WTC11 (cell line): ENCODE measurements around the gene GPR3. TPM values are rescaled to one million over a fixed set of nuclear protein-coding genes. Genes with fewer than 3 reads are reported as not detected.
A peak's percentile ranks its signal among the peaks of the same experiment; 100 is the strongest.

Source experiments
- ATAC-seq: fragments of 200-7000 bp; cut with Tn5 transposase; 2 replicates; pipeline ENCODE4 v1.10.0; 2021; ENCODE audit warnings: mild to moderate bottlenecking, moderate library complexity
- CTCF ChIA-PET: fragments of 300-600 bp; sonication (Branson Sonifier 250); formaldehyde crosslinking; loops from one replicate; lab custom pipeline; 2021; ENCODE audit warnings: antibody characterized with exemption; lab: Charles Lee
- POLR2A ChIA-PET: fragments of 350-600 bp; sonication (Branson Sonifier 250); formaldehyde crosslinking; loops from one replicate; lab custom pipeline; 2021; ENCODE audit warnings: antibody characterized with exemption; lab: Charles Lee
- DNase-seq: peaks from one replicate; pipeline ENCODE4 v3.0.0; 2021; ENCODE audit warnings: low spot score
- H3K27ac Mint-ChIP-seq: 2 replicates; pipeline ENCODE4 v1.8.0; 2021; ENCODE audit warnings: mixed read lengths
- H3K27me3 Mint-ChIP-seq: 2 replicates; pipeline ENCODE4 v1.8.0; 2021; ENCODE audit warnings: low read depth, mild to moderate bottlenecking, moderate library complexity, mixed read lengths
- H3K36me3 Mint-ChIP-seq: 2 replicates; pipeline ENCODE4 v1.8.0; 2021; ENCODE audit warnings: mixed read lengths
- H3K4me1 Mint-ChIP-seq: 2 replicates; pipeline ENCODE4 v1.8.0; 2022; ENCODE audit warnings: mixed read lengths
- H3K4me3 Mint-ChIP-seq: 2 replicates; pipeline ENCODE4 v1.8.0; 2021; ENCODE audit warnings: mild to moderate bottlenecking, moderate library complexity, mixed read lengths
- H3K9me3 Mint-ChIP-seq: 2 replicates; pipeline ENCODE4 v1.8.0; 2021; ENCODE audit warnings: mixed read lengths
- CREB1 ChIP-seq: sonication (generic); formaldehyde crosslinking; IDR thresholded peaks from 2 replicates; pipeline ENCODE4 v1.8.0; 2023; ENCODE audit warnings: mild to moderate bottlenecking, missing genetic modification reagents
- CREM ChIP-seq: sonication (generic); formaldehyde crosslinking; IDR thresholded peaks from 2 replicates; pipeline ENCODE4 v1.8.1; 2022; ENCODE audit warnings: mild to moderate bottlenecking, missing genetic modification reagents, moderate library complexity
- E2F5 ChIP-seq: sonication (generic); formaldehyde crosslinking; IDR thresholded peaks from 2 replicates; pipeline ENCODE4 v1.8.1; 2022; ENCODE audit warnings: mild to moderate bottlenecking, moderate library complexity, missing genetic modification reagents
- ELF4 ChIP-seq: sonication (generic); formaldehyde crosslinking; IDR thresholded peaks from 2 replicates; pipeline ENCODE4 v1.8.1; 2022; ENCODE audit warnings: low read depth, mild to moderate bottlenecking, moderate library complexity, missing genetic modification reagents
- GTF2I ChIP-seq: fragments of 250-450 bp; sonication (Bioruptor Pico); conservative IDR thresholded peaks from 2 replicates; pipeline ENCODE4 v1.4.0; 2021; ENCODE audit warnings: mild to moderate bottlenecking
- IRF1 ChIP-seq: sonication (generic); formaldehyde crosslinking; IDR thresholded peaks from 2 replicates; pipeline ENCODE4 v1.8.0; 2023; ENCODE audit warnings: missing genetic modification reagents
- MXD4 ChIP-seq: fragments of 250-450 bp; sonication (Bioruptor Pico); IDR thresholded peaks from 2 replicates; pipeline ENCODE4 v1.8.0; 2021; ENCODE audit warnings: mild to moderate bottlenecking, moderate library complexity, borderline replicate concordance
- NFE2L1 ChIP-seq: sonication (generic); formaldehyde crosslinking; IDR thresholded peaks from 2 replicates; pipeline ENCODE4 v1.8.1; 2023; ENCODE audit warnings: missing genetic modification reagents
- PRRX2 ChIP-seq: fragments of 250-450 bp; sonication (Bioruptor Pico); IDR thresholded peaks from 2 replicates; pipeline ENCODE4 v1.8.0; 2021; ENCODE audit warnings: mild to moderate bottlenecking
- RELA ChIP-seq: sonication (generic); formaldehyde crosslinking; IDR thresholded peaks from 2 replicates; pipeline ENCODE4 v1.8.1; 2022; ENCODE audit warnings: missing genetic modification reagents, mild to moderate bottlenecking, borderline replicate concordance
- SP1 ChIP-seq: sonication (generic); formaldehyde crosslinking; conservative IDR thresholded peaks from 2 replicates; pipeline ENCODE4 v1.8.1; 2022; ENCODE audit warnings: missing genetic modification reagents
- STAT6 ChIP-seq: sonication (generic); formaldehyde crosslinking; conservative IDR thresholded peaks from 2 replicates; pipeline ENCODE4 v1.8.1; 2023; ENCODE audit warnings: mild to moderate bottlenecking, low read depth, missing genetic modification reagents, moderate library complexity
- TCF7 ChIP-seq: sonication (generic); formaldehyde crosslinking; IDR thresholded peaks from 2 replicates; pipeline ENCODE4 v1.8.0; 2022; ENCODE audit warnings: mild to moderate bottlenecking, low read depth, missing genetic modification reagents, moderate library complexity
- TEAD4 ChIP-seq: sonication (generic); formaldehyde crosslinking; IDR thresholded peaks from 2 replicates; pipeline ENCODE4 v1.8.0; 2022; ENCODE audit warnings: mild to moderate bottlenecking, missing genetic modification reagents
- USF2 ChIP-seq: sonication (generic); formaldehyde crosslinking; IDR thresholded peaks from 2 replicates; pipeline ENCODE4 v1.8.1; 2023; ENCODE audit warnings: mild to moderate bottlenecking, missing genetic modification reagents, moderate library complexity
- ZBTB43 ChIP-seq: sonication (generic); formaldehyde crosslinking; IDR thresholded peaks from 2 replicates; pipeline ENCODE4 v1.8.1; 2023; ENCODE audit warnings: mild to moderate bottlenecking, missing genetic modification reagents
- ZNF219 ChIP-seq: sonication (generic); formaldehyde crosslinking; IDR thresholded peaks from 2 replicates; pipeline ENCODE4 v1.8.0; 2023; ENCODE audit warnings: missing genetic modification reagents, mild to moderate bottlenecking, borderline replicate concordance
- ZNF263 ChIP-seq: sonication (generic); formaldehyde crosslinking; IDR thresholded peaks from 2 replicates; pipeline ENCODE4 v1.8.1; 2022; ENCODE audit warnings: low read depth, mild to moderate bottlenecking, moderate library complexity, missing genetic modification reagents
- ZNF281 ChIP-seq: sonication (generic); formaldehyde crosslinking; IDR thresholded peaks from 2 replicates; pipeline ENCODE4 v1.8.0; 2023; ENCODE audit warnings: mild to moderate bottlenecking, missing genetic modification reagents
- ZNF396 ChIP-seq: fragments of 250-450 bp; sonication (Bioruptor Pico); IDR thresholded peaks from 2 replicates; pipeline ENCODE4 v1.8.0; 2021; ENCODE audit warnings: mild to moderate bottlenecking, moderate library complexity, borderline replicate concordance
- ZNF416 ChIP-seq: fragments of 250-450 bp; sonication (Bioruptor Pico); IDR thresholded peaks from 2 replicates; pipeline ENCODE4 v1.9.0; 2021; ENCODE audit warnings: mild to moderate bottlenecking, inconsistent platforms
- ZNF425 ChIP-seq: fragments of 250-450 bp; sonication (Bioruptor Pico); conservative IDR thresholded peaks from 2 replicates; pipeline ENCODE4 v1.9.0; 2021; ENCODE audit warnings: mild to moderate bottlenecking
- ZSCAN18 ChIP-seq: fragments of 250-450 bp; sonication (Bioruptor Pico); IDR thresholded peaks from 2 replicates; pipeline ENCODE4 v2.1.2; 2022; ENCODE audit warnings: mild to moderate bottlenecking, moderate library complexity
- total RNA-seq: library from RNA; stranded (reverse); gene quantifications from 3 replicates; pipeline ENCODE4 v1.2.3, GENCODE V29; 2021

Gene GPR3
- total RNA-seq, 1 experiment from 2014 or later, result 12.4 TPM

GRCh38 chr1:27349784-27350662 lies 42.4 kb upstream of the GPR3 start:
- H3K9me3 Mint-ChIP-seq, result no peaks in the 10 kb centered on the region
- peaks cover 18% of the 10 kb centered on the region for H3K4me1 Mint-ChIP-seq
- peak overlapping the region; percentile 75 for H3K4me3 Mint-ChIP-seq
- ChIA-PET CTCF (interaction anchor here (0.6 to 11.0 kb wide), 25 partner anchors 8 to 322 kb away, joined by 3 to 258 read pairs (median 5); partner anchors contain the start of genes CD164L2, IFI6, MAP3K6 and SYTL1), POLR2A (interaction anchor here (0.5 to 3.1 kb wide), 9 partner anchors 8 to 1198 kb away, joined by 3 to 29 read pairs (median 4); partner anchors contain the start of genes MAP3K6 and SYTL1)
- H3K27me3 Mint-ChIP-seq, result peaks cover 12% of the 10 kb centered on the region
- ATAC-seq (peak; percentile 41), DNase-seq (peak; percentile 80)
- peaks cover 9% of the 10 kb centered on the region; the same call in 1 of the 2 replicates for H3K36me3 Mint-ChIP-seq
- no peak overlapping the region for H3K27ac Mint-ChIP-seq
- TF ChIP-seq CREM (CRISPR knock-in tag) (peak; percentile 62; the same call in 1 of the 2 replicates), ZBTB43 (CRISPR knock-in tag) (peak; percentile 94), TCF7 (peak; percentile 84), PRRX2 (peak; percentile 82; the same call in 1 of the 2 replicates), ZNF281 (peak; percentile 39), ZNF396 (no peak), TEAD4 (no peak), ZNF416 (CRISPR knock-in tag) (no peak), ZNF425 (CRISPR knock-in tag) (no peak), USF2 (peak; percentile 88), ZNF219 (CRISPR knock-in tag) (peak; percentile 76; the same call in 1 of the 2 replicates), MXD4 (CRISPR knock-in tag) (no peak), ZNF263 (peak; percentile 75), GTF2I (CRISPR knock-in tag) (no peak), SP1 (CRISPR knock-in tag) (peak; percentile 82), ELF4 (CRISPR knock-in tag) (peak; percentile 84), E2F5 (CRISPR knock-in tag) (peak; percentile 94), NFE2L1 (peak; percentile 93), ZSCAN18 (no peak), RELA (CRISPR knock-in tag) (peak; percentile 88; the same call in 1 of the 2 replicates), STAT6 (CRISPR knock-in tag) (no peak), CREB1 (CRISPR knock-in tag) (no peak), IRF1 (CRISPR knock-in tag) (peak; percentile 93)
